ENCODE data around the gene RPH3AL. TPM values are rescaled to one million over a fixed set of nuclear protein-coding genes. Genes with fewer than 3 reads are reported as not detected.

RPH3AL gene
- total RNA-seq, 1 donor = 2.0 TPM

GRCh38 chr17:379531-380465 is 27.2 kb upstream of the RPH3AL start:
- TF ChIP-seq CTCF (IDR thresholded peaks at IDR 0.05; ENCODE audit: insufficient read depth, low read length) = no peak
- DNase-seq (ENCODE audit: low read depth) = no peak
- no peak overlapping the region for H3K4me3 ChIP-seq (ENCODE audit: low read depth, low read length)

GRCh38 chr17:378068-378467 is 25.5 kb upstream of the RPH3AL start:
- H3K4me3 ChIP-seq (ENCODE audit: low read depth, low read length) = no peak overlapping the region
- no peak for DNase-seq (ENCODE audit: low read depth)
- TF ChIP-seq CTCF (IDR thresholded peaks at IDR 0.05; ENCODE audit: insufficient read depth, low read length) = no peak

GRCh38 chr17:376936-377863 is 24.6 kb upstream of the RPH3AL start:
- no peak for TF ChIP-seq CTCF (IDR thresholded peaks at IDR 0.05; ENCODE audit: insufficient read depth, low read length)
- no peak overlapping the region for H3K4me3 ChIP-seq (ENCODE audit: low read depth, low read length)
- DNase-seq (ENCODE audit: low read depth) = peak; percentile 40

DNA sequence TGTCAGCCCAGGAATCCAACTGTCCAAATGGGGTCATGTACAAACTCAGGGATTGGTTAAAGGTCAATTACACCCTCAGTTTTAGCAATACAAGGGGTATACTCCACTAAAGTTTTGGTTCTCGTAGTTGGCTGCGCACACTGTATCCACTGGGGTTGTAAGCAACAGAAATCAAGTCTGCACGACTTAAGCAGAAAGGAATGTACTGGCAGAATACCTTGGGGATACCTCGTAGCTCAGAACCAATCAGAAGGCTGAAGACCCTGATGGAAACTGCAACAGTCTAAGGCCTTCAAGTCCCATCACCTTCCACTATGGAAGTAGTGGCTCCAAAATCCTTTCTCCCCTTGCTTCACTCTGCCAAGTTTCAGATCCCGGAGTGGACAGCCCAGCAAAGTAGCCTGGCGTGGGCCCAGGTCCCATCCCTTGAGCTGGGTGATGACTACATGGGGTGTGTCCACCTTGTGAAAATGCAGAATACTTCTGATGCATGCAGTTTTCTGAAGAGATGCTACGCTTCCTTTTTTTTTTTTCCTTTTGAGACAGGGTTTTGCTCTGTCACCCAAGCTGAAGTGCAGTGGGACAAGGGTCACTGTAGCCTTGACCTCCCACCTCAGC is 21.1 kb upstream of the RPH3AL start:
- no peak for TF ChIP-seq CTCF (IDR thresholded peaks at IDR 0.05; ENCODE audit: insufficient read depth, low read length)
- DNase-seq (ENCODE audit: low read depth) = no peak
- no peak overlapping the region for H3K4me3 ChIP-seq (ENCODE audit: low read depth, low read length)

- DNase-seq (ENCODE audit: low read depth) = no peak
- no peak for TF ChIP-seq CTCF (IDR thresholded peaks at IDR 0.05; ENCODE audit: insufficient read depth, low read length)
- H3K4me3 ChIP-seq (ENCODE audit: low read depth, low read length) = no peak overlapping the region
These were observed 19.8 kb upstream of the RPH3AL start for GRCh38 chr17:372157-373152.
